Measurements from ENCODE around the gene PNMA6E.

Gene PNMA6E

DNA sequence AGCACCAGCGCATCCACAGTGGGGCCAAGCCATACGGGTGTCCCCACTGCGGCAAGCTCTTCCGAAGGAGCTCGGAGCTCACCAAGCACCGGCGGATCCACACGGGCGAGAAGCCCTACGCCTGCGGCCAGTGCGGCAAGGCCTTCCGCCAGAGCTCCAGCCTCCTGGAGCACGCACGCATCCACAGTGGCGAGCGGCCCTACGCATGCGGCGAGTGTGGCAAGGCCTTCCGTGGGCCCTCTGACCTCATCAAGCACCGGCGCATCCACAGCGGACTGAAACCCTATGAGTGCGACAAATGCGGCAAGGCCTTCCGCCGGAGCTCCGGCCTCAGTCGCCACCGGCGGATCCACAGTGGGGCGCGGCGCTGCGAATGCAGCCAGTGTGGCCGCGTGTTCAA is 53.6 kb downstream of the PNMA6E start:
- DNase-seq, result no peak
